22Rv1 (cell line): ENCODE results near the gene PDE3A.

Source experiments
- CTCF ChIP-seq: fragments of 450-650 bp; IDR thresholded peaks from 2 replicates; pipeline ENCODE4 v1.5.1; 2017; ENCODE audit warnings: mild to moderate bottlenecking
- ZFX ChIP-seq: fragments of 450-650 bp; IDR thresholded peaks from 2 replicates; pipeline ENCODE4 v1.6.1; 2017; ENCODE audit warnings: antibody characterized with exemption, borderline replicate concordance

GRCh38 chr12:20505056-20505455 is 136.7 kb downstream of the PDE3A start:
- TF ChIP-seq CTCF (no peak), ZFX (no peak)
